ENCODE measurements around the gene COL4A2.

GRCh38 chr13:110435331-110435730 is 128.2 kb downstream of the COL4A2 start:
- TF ChIP-seq, protein P1, sequence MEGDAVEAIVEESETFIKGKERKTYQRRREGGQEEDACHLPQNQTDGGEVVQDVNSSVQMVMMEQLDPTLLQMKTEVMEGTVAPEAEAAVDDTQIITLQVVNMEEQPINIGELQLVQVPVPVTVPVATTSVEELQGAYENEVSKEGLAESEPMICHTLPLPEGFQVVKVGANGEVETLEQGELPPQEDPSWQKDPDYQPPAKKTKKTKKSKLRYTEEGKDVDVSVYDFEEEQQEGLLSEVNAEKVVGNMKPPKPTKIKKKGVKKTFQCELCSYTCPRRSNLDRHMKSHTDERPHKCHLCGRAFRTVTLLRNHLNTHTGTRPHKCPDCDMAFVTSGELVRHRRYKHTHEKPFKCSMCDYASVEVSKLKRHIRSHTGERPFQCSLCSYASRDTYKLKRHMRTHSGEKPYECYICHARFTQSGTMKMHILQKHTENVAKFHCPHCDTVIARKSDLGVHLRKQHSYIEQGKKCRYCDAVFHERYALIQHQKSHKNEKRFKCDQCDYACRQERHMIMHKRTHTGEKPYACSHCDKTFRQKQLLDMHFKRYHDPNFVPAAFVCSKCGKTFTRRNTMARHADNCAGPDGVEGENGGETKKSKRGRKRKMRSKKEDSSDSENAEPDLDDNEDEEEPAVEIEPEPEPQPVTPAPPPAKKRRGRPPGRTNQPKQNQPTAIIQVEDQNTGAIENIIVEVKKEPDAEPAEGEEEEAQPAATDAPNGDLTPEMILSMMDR (IDR thresholded peaks at IDR 0.05; ENCODE audit: insufficient read depth, low read depth, low read length) = no peak
- TF ChIP-seq EZH2 (IDR thresholded peaks at IDR 0.05; ENCODE audit: insufficient read depth, low read length) = no peak

Data from astrocyte (in vitro differentiated cells and primary cell).